ENCODE results near the gene PTPN3.

DNA sequence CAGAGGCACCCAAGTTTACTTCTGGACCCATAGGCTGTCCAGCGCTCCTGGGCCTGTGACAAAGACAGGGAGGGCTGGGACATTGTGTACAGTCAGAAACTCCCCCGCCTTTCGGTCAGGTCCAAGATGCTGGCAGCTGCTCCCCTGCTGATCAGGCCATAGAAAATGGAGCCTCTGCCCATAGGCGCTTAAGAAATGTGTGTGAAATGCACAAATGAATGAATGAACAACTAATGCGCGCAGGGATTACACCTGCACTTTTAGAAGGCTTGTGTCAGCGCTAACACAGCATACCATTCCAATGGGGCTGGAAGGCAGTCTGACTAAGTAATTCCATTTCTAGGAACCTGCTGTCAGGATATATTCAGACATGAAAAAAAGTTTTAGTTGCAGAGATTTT lies 16.3 kb downstream of the PTPN3 start:
- TF ChIP-seq, protein P1, sequence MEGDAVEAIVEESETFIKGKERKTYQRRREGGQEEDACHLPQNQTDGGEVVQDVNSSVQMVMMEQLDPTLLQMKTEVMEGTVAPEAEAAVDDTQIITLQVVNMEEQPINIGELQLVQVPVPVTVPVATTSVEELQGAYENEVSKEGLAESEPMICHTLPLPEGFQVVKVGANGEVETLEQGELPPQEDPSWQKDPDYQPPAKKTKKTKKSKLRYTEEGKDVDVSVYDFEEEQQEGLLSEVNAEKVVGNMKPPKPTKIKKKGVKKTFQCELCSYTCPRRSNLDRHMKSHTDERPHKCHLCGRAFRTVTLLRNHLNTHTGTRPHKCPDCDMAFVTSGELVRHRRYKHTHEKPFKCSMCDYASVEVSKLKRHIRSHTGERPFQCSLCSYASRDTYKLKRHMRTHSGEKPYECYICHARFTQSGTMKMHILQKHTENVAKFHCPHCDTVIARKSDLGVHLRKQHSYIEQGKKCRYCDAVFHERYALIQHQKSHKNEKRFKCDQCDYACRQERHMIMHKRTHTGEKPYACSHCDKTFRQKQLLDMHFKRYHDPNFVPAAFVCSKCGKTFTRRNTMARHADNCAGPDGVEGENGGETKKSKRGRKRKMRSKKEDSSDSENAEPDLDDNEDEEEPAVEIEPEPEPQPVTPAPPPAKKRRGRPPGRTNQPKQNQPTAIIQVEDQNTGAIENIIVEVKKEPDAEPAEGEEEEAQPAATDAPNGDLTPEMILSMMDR (conservative IDR thresholded peaks at IDR 0.05), result no peak
- TF ChIP-seq ZFX (IDR thresholded peaks at IDR 0.05), result no peak

All from C4-2B (cell line).